Common myeloid progenitor, CD34-positive (primary cell): ENCODE results near the gene CACNA1E.
"Not testable (repeated sequence)": the region's sequence is repeated elsewhere in the genome, so short reads cannot be mapped to it uniquely, and the experiment has no call there.

Source experiments
- CTCF ChIA-PET: fragments of 350-600 bp; sonication (Branson Sonifier 250); formaldehyde crosslinking; loops from one replicate; lab custom pipeline; 2021; ENCODE audit warnings: antibody characterized with exemption; lab: Charles Lee
- POLR2A ChIA-PET: fragments of 350-600 bp; sonication (Branson Sonifier 250); formaldehyde crosslinking; loops from one replicate; lab custom pipeline; 2021; ENCODE audit warnings: antibody characterized with exemption; lab: Charles Lee
- DNase-seq, 3 donors: peaks; one replicate each; pipeline versions ENCODE4 v3.0.0 to v3.0.0-alpha.2; 2013
- H3K27ac ChIP-seq, 2 experiments: 1 replicate in 1 of 2; 2 replicates in 1 of 2; pipeline ENCODE4 v1.7.0; 2013; ENCODE audit warnings: inconsistent platforms in 2 of 2, low read length in 2 of 2, mild to moderate bottlenecking in 2 of 2, low read depth in 1 of 2, moderate library complexity in 1 of 2; ENCODE audit not compliant: severe bottlenecking in 2 of 2, insufficient read depth in 1 of 2, poor library complexity in 1 of 2
- H3K27me3 ChIP-seq, 5 experiments: replicated peaks in 2 of 5; 1 replicate in 3 of 5; 2 replicates in 2 of 5; pipeline versions ENCODE4 v1.6.1 to v1.7.0; 2013; ENCODE audit warnings: low read length in 4 of 5, mild to moderate bottlenecking in 2 of 5, moderate library complexity in 2 of 5, inconsistent platforms in 1 of 5; ENCODE audit not compliant: insufficient read depth in 5 of 5, control insufficient read depth in 4 of 5
- H3K36me3 ChIP-seq, 4 experiments: 1 replicate in 2 of 4; 2 replicates in 2 of 4; pipeline versions ENCODE4 v1.6.1 to v1.7.0; 2013; ENCODE audit warnings: low read length in 3 of 4, control low read depth in 1 of 4, mild to moderate bottlenecking in 1 of 4; ENCODE audit not compliant: control insufficient read depth in 4 of 4, insufficient read depth in 4 of 4
- H3K4me1 ChIP-seq, 4 experiments: 1 replicate in 3 of 4; 2 replicates in 1 of 4; pipeline versions ENCODE4 v1.6.1 to v1.7.1; 2013; ENCODE audit warnings: low read length in 3 of 4, mild to moderate bottlenecking in 3 of 4, control low read depth in 1 of 4, inconsistent platforms in 1 of 4, moderate library complexity in 1 of 4; ENCODE audit not compliant: control insufficient read depth in 4 of 4, insufficient read depth in 4 of 4; ENCODE audit errors: control extremely low read depth in 1 of 4
- H3K4me3 ChIP-seq, 7 experiments: 1 replicate in 4 of 7; 2 replicates in 3 of 7; pipeline versions ENCODE4 v1.5.1 to v1.7.0; 2013; ENCODE audit warnings: mild to moderate bottlenecking in 7 of 7, low read length in 6 of 7, moderate library complexity in 6 of 7, inconsistent platforms in 2 of 7, low read depth in 2 of 7, control low read depth in 1 of 7; ENCODE audit not compliant: insufficient read depth in 4 of 7, control insufficient read depth in 1 of 7; ENCODE audit errors: extremely low read depth in 1 of 7
- H3K9me3 ChIP-seq, 5 experiments: 1 replicate in 4 of 5; 2 replicates in 1 of 5; pipeline versions ENCODE4 v1.6.1 to v1.7.1; 2013; ENCODE audit warnings: low read length in 4 of 5, mild to moderate bottlenecking in 2 of 5, inconsistent platforms in 1 of 5, low read depth in 1 of 5, moderate library complexity in 1 of 5; ENCODE audit not compliant: control insufficient read depth in 4 of 5, insufficient read depth in 2 of 5; ENCODE audit errors: control extremely low read depth in 1 of 5
- WGBS: methylation state at CpG from one replicate; pipeline ENCODE4 v1.1.5; 2013; ENCODE audit not compliant: insufficient coverage; 5-methylcytosine and 5-hydroxymethylcytosine counted together

The CACNA1E gene

DNA sequence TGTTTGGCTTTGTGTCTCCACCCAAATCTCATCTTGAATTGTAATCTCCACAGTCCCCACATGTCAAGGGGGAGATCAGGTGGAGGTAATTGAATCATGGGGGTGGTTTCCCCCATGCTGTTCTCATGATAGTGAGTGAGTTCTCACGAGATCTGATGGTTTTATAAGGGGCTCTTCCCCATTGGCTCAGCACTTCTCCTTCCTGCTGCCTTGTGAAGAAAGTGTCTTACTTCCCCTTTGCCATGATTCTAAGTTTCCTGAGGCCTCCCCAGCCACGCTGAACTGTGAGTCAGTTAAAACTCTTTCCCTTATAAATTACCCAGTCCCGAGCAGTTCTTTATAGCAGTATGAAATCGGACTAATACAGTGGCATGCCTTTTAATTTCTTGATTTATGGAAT is 59.1 kb downstream of the CACNA1E start:
- DNase-seq, H3K27ac ChIP-seq, H3K4me3 ChIP-seq, H3K4me1 ChIP-seq, POLR2A ChIA-PET, H3K36me3 ChIP-seq, H3K9me3 ChIP-seq, CTCF ChIA-PET: not testable (repeated sequence)
- H3K27me3 ChIP-seq: peaks cover 0 to 25% (median 6%) of the 10 kb centered on the region in 5 experiments
- 20% methylated on average over 1 of the region's 4 CpGs for WGBS

- Histone ChIP-seq H3K27me3 (peaks cover 0 to 26% (median 6%) of the 10 kb centered on the region in 5 experiments), H3K4me3 (no peak overlapping the region), H3K9me3 (peaks cover 0 to 3% (median 0%) of the 10 kb centered on the region in 5 experiments), H3K36me3 (no peaks in the 10 kb centered on the region), H3K4me1 (no peaks in the 10 kb centered on the region), H3K27ac (no peak overlapping the region)
- no peak for DNase-seq
- WGBS: 24% methylated on average over 4 of the region's 4 CpGs
- ChIA-PET POLR2A (interaction anchor here (0.6 kb wide), 1 partner anchor 321 kb away, joined by 3 read pairs; no protein-coding TSS in a partner anchor), CTCF (no interaction called here)
These were observed 62.1 kb downstream of the CACNA1E start for GRCh38 chr1:181545395-181545794.

- no peaks in the 10 kb centered on the region for H3K9me3 ChIP-seq
- 100% methylated on average over 1 of the region's 2 CpGs for WGBS
- no peaks in the 10 kb centered on the region for H3K4me1 ChIP-seq
- H3K4me3 ChIP-seq: no peak overlapping the region
- peaks cover 0 to 26% (median 6%) of the 10 kb centered on the region in 5 experiments for H3K27me3 ChIP-seq
- DNase-seq: no peak
- ChIA-PET POLR2A (no interaction called here), CTCF (no interaction called here)
- H3K36me3 ChIP-seq: no peaks in the 10 kb centered on the region
- H3K27ac ChIP-seq: no peak overlapping the region
These were observed 65.2 kb downstream of the CACNA1E start for GRCh38 chr1:181548497-181548896.

DNA sequence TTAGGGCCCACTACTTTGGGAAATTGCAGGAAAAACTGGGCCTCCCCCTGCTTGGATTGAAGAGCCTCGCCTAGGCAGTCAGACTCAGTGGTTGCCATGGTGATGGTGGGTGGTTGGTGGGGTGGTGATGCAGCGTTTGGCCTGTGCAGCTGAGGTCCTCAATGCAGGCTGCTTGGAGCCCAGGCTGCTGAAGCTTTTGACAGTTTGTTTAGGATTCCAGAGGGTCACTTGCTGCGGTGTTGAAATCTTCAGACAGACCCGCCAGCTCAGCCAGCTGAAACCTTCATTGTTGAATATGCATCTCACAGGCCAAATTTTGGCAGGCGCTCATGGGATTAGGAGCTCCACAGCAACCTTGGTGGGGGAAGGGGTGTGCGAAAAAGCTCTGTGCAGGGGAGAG is 67.9 kb downstream of the CACNA1E start:
- ChIA-PET POLR2A (no interaction called here), CTCF (interaction anchor here (0.7 kb wide), 1 partner anchor 8 kb away, joined by 3 read pairs; no protein-coding TSS in a partner anchor)
- Histone ChIP-seq H3K9me3 (no peaks in the 10 kb centered on the region), H3K27me3 (peaks cover 0 to 12% (median 0%) of the 10 kb centered on the region in 5 experiments), H3K4me1 (no peaks in the 10 kb centered on the region), H3K4me3 (no peak overlapping the region), H3K36me3 (no peaks in the 10 kb centered on the region), H3K27ac (no peak overlapping the region)
- DNase-seq: no peak
- WGBS: 56% methylated on average over 4 of the region's 6 CpGs

DNA sequence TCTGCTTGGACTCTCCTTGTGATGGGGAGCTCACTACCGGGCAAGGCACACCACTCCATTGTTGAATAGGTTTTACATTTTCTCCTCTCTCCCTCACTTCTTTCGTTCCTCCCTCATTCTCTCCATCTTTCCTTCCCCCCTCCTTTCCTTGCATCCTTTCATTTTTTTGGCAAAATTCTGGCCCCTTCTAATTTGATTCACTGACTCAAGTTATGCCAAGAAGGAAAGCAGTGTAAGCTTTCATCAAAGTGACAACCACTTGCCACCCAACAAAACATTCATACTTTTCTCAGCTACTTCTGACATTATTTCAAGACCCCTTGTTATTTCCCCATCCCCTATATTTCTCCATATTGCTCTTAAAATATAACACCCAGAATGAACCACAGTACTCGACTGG is 68.4 kb downstream of the CACNA1E start:
- ChIA-PET POLR2A (no interaction called here), CTCF (interaction anchor here (0.7 kb wide), 1 partner anchor 8 kb away, joined by 3 read pairs; no protein-coding TSS in a partner anchor)
- Histone ChIP-seq H3K27ac (no peak overlapping the region), H3K4me1 (no peaks in the 10 kb centered on the region), H3K36me3 (no peaks in the 10 kb centered on the region), H3K4me3 (no peak overlapping the region), H3K9me3 (no peaks in the 10 kb centered on the region), H3K27me3 (peaks cover 0 to 7% (median 0%) of the 10 kb centered on the region in 5 experiments)
- no peak for DNase-seq
- 95% methylated on average over 3 of the region's 3 CpGs for WGBS

DNA sequence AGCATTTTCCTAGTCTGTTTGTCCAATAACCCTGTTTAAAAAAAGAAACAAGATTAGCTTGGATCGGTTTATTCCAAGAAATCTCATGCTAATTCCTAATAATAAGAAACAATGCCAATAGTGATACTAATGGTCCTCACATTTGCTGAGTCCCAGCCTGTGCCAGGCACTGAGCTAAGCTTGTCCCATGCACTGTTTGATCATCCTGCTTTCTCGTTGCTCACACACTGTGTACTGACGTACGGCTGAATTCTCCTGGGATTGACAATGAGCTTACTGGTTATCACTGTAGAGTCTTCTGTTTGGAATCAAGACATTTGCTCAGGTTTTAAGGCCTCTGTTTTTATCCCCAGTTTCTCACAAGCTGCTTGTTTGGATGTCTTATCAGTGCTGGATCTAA is 71.1 kb downstream of the CACNA1E start:
- Histone ChIP-seq H3K27ac (no peak overlapping the region), H3K9me3 (no peaks in the 10 kb centered on the region), H3K36me3 (no peaks in the 10 kb centered on the region), H3K27me3 (no peaks in the 10 kb centered on the region), H3K4me1 (no peaks in the 10 kb centered on the region), H3K4me3 (no peak overlapping the region)
- WGBS: 85% methylated on average over 4 of the region's 4 CpGs
- CTCF ChIA-PET: interaction anchor here (1.1 kb wide), 1 partner anchor 365 kb away, joined by 3 read pairs; no protein-coding TSS in a partner anchor
- DNase-seq: no peak
- POLR2A ChIA-PET: interaction anchor here (0.6 kb wide), 1 partner anchor 399 kb away, joined by 4 read pairs; no protein-coding TSS in a partner anchor

DNA sequence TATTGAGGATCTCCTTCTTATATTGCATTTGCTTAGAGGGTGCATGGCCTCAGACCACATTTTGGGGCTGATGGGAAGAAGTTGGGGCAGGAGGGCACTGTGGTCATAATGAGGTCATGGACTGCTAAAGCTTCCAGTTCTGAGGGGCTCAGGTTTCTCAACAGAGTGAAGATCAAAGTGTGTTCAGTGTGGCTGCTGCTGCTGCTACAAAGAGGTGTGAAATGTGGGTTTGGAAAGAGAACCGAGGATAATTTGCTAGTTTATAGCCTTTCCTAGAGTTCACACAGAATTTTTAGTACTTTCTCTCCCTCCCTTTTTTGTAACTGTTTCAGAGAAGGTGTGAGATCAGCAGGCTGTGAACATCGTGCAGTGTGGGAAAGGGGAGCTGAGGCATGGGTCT is 73.3 kb downstream of the CACNA1E start:
- CTCF ChIA-PET: no interaction called here
- H3K9me3 ChIP-seq: no peaks in the 10 kb centered on the region
- H3K27ac ChIP-seq: no peak overlapping the region
- no peak for DNase-seq
- H3K27me3 ChIP-seq: no peaks in the 10 kb centered on the region
- no CpG with 5 or more reads among the region's 2 CpGs for WGBS
- POLR2A ChIA-PET: no interaction called here
- H3K36me3 ChIP-seq: no peaks in the 10 kb centered on the region
- H3K4me3 ChIP-seq: no peak overlapping the region
- no peaks in the 10 kb centered on the region for H3K4me1 ChIP-seq
